Glutamatergic neuron (in vitro differentiated cells): ENCODE data around the gene KRTAP5-6. TPM values are rescaled to one million over a fixed set of nuclear protein-coding genes. Genes with fewer than 3 reads are reported as not detected.
"Not testable (repeated sequence)": the region's sequence is repeated elsewhere in the genome, so short reads cannot be mapped to it uniquely, and the experiment has no call there.

Source experiments
- DNase-seq: peaks from one replicate; pipeline ENCODE4 v3.0.0; 2022
- H3K27ac Mint-ChIP-seq: one replicate; pipeline ENCODE4 v1.8.0; 2020; ENCODE audit warnings: mild to moderate bottlenecking, mixed read lengths, inconsistent platforms; ENCODE audit not compliant: unreplicated experiment
- H3K27me3 Mint-ChIP-seq: one replicate; pipeline ENCODE4 v1.8.0; 2020; ENCODE audit warnings: mild to moderate bottlenecking, moderate library complexity, mixed read lengths, inconsistent platforms; ENCODE audit not compliant: unreplicated experiment
- H3K36me3 Mint-ChIP-seq: one replicate; pipeline ENCODE4 v1.8.0; 2020; ENCODE audit warnings: mild to moderate bottlenecking, mixed read lengths, inconsistent platforms; ENCODE audit not compliant: unreplicated experiment
- H3K4me1 Mint-ChIP-seq: one replicate; pipeline ENCODE4 v1.8.0; 2020; ENCODE audit warnings: mild to moderate bottlenecking, low read depth, mixed read lengths, inconsistent platforms; ENCODE audit not compliant: unreplicated experiment
- H3K4me3 Mint-ChIP-seq: one replicate; pipeline ENCODE4 v1.8.0; 2020; ENCODE audit warnings: mild to moderate bottlenecking, mixed read lengths, inconsistent platforms; ENCODE audit not compliant: unreplicated experiment
- H3K9me3 Mint-ChIP-seq: one replicate; pipeline ENCODE4 v1.8.0; 2020; ENCODE audit warnings: mild to moderate bottlenecking, moderate library complexity, mixed read lengths, inconsistent platforms; ENCODE audit not compliant: unreplicated experiment
- CTCF ChIP-seq: fragments of 200-600 bp; sonication (generic); IDR thresholded peaks from one replicate; pipeline ENCODE4 v1.5.0; 2021; ENCODE audit not compliant: partially characterized antibody, unreplicated experiment
- total RNA-seq: library from RNA; stranded (reverse); fragmentation: NEBNext Ultra II Directional; extraction: Animal tissue kit (Norgen Biotek cat#: 25700); gene quantifications from one replicate; pipeline ENCODE4 v1.2.1, GENCODE V29; 2021; ENCODE audit not compliant: unreplicated experiment

KRTAP5-6 gene
- total RNA-seq, 1 donor from 2014 or later: not detected

GRCh38 chr11:1682225-1682905, 14.6 kb upstream of the KRTAP5-6 start:
- peaks cover 2% of the 10 kb centered on the region for H3K9me3 Mint-ChIP-seq
- no peak overlapping the region for H3K4me3 Mint-ChIP-seq
- peaks cover 5% of the 10 kb centered on the region for H3K4me1 Mint-ChIP-seq
- no peak overlapping the region for H3K27ac Mint-ChIP-seq
- H3K27me3 Mint-ChIP-seq: no peaks in the 10 kb centered on the region
- H3K36me3 Mint-ChIP-seq: no peaks in the 10 kb centered on the region
- TF ChIP-seq CTCF: no peak
- DNase-seq: no peak

- H3K9me3 Mint-ChIP-seq, H3K36me3 Mint-ChIP-seq, H3K4me3 Mint-ChIP-seq, DNase-seq, H3K27ac Mint-ChIP-seq, H3K27me3 Mint-ChIP-seq, H3K4me1 Mint-ChIP-seq: not testable (repeated sequence)
Measured at GRCh38 chr11:1683216-1683615, 13.8 kb upstream of the KRTAP5-6 start.

GRCh38 chr11:1683904-1684572, 13.0 kb upstream of the KRTAP5-6 start:
- H3K4me3 Mint-ChIP-seq, DNase-seq, H3K27me3 Mint-ChIP-seq, H3K4me1 Mint-ChIP-seq, H3K9me3 Mint-ChIP-seq, H3K27ac Mint-ChIP-seq, H3K36me3 Mint-ChIP-seq: not testable (repeated sequence)

- not testable (repeated sequence) for H3K4me3 Mint-ChIP-seq, H3K27me3 Mint-ChIP-seq, H3K4me1 Mint-ChIP-seq, H3K27ac Mint-ChIP-seq, H3K9me3 Mint-ChIP-seq, DNase-seq, H3K36me3 Mint-ChIP-seq
Measured at GRCh38 chr11:1684886-1685874, 11.8 kb upstream of the KRTAP5-6 start.

GRCh38 chr11:1686220-1686619, 10.8 kb upstream of the KRTAP5-6 start:
- H3K36me3 Mint-ChIP-seq, H3K9me3 Mint-ChIP-seq, H3K27ac Mint-ChIP-seq, DNase-seq, H3K4me1 Mint-ChIP-seq, H3K4me3 Mint-ChIP-seq, H3K27me3 Mint-ChIP-seq: not testable (repeated sequence)

GRCh38 chr11:1688336-1688947, 8.6 kb upstream of the KRTAP5-6 start:
- H3K4me3 Mint-ChIP-seq, H3K27me3 Mint-ChIP-seq, H3K36me3 Mint-ChIP-seq, H3K27ac Mint-ChIP-seq, DNase-seq, H3K9me3 Mint-ChIP-seq, H3K4me1 Mint-ChIP-seq: not testable (repeated sequence)

GRCh38 chr11:1689250-1690166, 7.5 kb upstream of the KRTAP5-6 start:
- not testable (repeated sequence) for DNase-seq, H3K27ac Mint-ChIP-seq, H3K36me3 Mint-ChIP-seq, H3K4me1 Mint-ChIP-seq, H3K27me3 Mint-ChIP-seq, H3K9me3 Mint-ChIP-seq, H3K4me3 Mint-ChIP-seq
